MCF 10A (cell line): Measurements from ENCODE around the gene CXCL6. TPM values are rescaled to one million over a fixed set of nuclear protein-coding genes. Genes with fewer than 3 reads are reported as not detected.

Experiments used
- BruUV-seq: library from RNA; stranded (reverse); fragments of 400-500 nt; replicated peaks from 2 replicates; lab custom pipeline; 2021; lab: Mats Ljungman, UMichigan
- CTCF ChIA-PET: fragments of 300-600 bp; sonication (Branson Sonifier 250); formaldehyde crosslinking; extraction: SDS; loops from one replicate; lab custom pipeline; 2021; ENCODE audit warnings: antibody characterized with exemption, inconsistent platforms; lab: Yijun Ruan, JAX
- POLR2A ChIA-PET: fragments of 300-600, 350-650 bp; sonication (Branson Sonifier 250); formaldehyde crosslinking; extraction: SDS; loops from one replicate; lab custom pipeline; 2020; ENCODE audit warnings: antibody characterized with exemption, inconsistent platforms; lab: Yijun Ruan, JAX
- DNase-seq: peaks from one replicate; pipeline ENCODE4 v3.0.0-alpha.2; 2018; ENCODE audit not compliant: unreplicated experiment
- H3K27ac Mint-ChIP-seq: one replicate; pipeline ENCODE4 v1.8.0; 2022; ENCODE audit warnings: mild to moderate bottlenecking, low read depth, mixed read lengths; ENCODE audit not compliant: unreplicated experiment
- H3K27me3 Mint-ChIP-seq: one replicate; pipeline ENCODE4 v1.8.0; 2022; ENCODE audit warnings: mixed read lengths; ENCODE audit not compliant: insufficient read depth, unreplicated experiment
- H3K36me3 Mint-ChIP-seq: one replicate; pipeline ENCODE4 v1.8.0; 2022; ENCODE audit warnings: mild to moderate bottlenecking, moderate library complexity, mixed read lengths; ENCODE audit not compliant: insufficient read depth, unreplicated experiment
- H3K4me1 Mint-ChIP-seq: one replicate; pipeline ENCODE4 v1.8.0; 2022; ENCODE audit warnings: mixed read lengths; ENCODE audit not compliant: insufficient read depth, unreplicated experiment
- H3K4me3 Mint-ChIP-seq: one replicate; pipeline ENCODE4 v1.8.0; 2022; ENCODE audit warnings: mild to moderate bottlenecking, moderate library complexity, mixed read lengths; ENCODE audit not compliant: unreplicated experiment
- H3K9me3 Mint-ChIP-seq: one replicate; pipeline ENCODE4 v1.8.0; 2022; ENCODE audit warnings: mixed read lengths; ENCODE audit not compliant: unreplicated experiment
- intact Hi-C: fragments of 100-400 bp; cut with micrococcal nuclease; formaldehyde crosslinking; loops from 2 replicates; pipeline ENCODE4 v1.14.1; 2022
- total RNA-seq: library from RNA; stranded (reverse); gene quantifications from 2 replicates; pipeline ENCODE4 v1.2.3, GENCODE V29; 2022
- TF ChIP-seq, protein P1 (sequence below): fragments of 200-600 bp; IDR thresholded peaks from one replicate; pipeline ENCODE4 v1.8.0; 2022; ENCODE audit warnings: antibody characterized with exemption, mild to moderate bottlenecking; ENCODE audit not compliant: unreplicated experiment

CXCL6 gene
- total RNA-seq, 1 experiment from 2014 or later, result not detected

- peaks cover 10% of the 10 kb centered on the region for H3K36me3 Mint-ChIP-seq
- intact Hi-C loops, result loop anchor here (1.0 to 5.0 kb wide), 4 partner anchors 136 to 447 kb away; no protein-coding TSS in a partner anchor
- TF ChIP-seq, protein P1, sequence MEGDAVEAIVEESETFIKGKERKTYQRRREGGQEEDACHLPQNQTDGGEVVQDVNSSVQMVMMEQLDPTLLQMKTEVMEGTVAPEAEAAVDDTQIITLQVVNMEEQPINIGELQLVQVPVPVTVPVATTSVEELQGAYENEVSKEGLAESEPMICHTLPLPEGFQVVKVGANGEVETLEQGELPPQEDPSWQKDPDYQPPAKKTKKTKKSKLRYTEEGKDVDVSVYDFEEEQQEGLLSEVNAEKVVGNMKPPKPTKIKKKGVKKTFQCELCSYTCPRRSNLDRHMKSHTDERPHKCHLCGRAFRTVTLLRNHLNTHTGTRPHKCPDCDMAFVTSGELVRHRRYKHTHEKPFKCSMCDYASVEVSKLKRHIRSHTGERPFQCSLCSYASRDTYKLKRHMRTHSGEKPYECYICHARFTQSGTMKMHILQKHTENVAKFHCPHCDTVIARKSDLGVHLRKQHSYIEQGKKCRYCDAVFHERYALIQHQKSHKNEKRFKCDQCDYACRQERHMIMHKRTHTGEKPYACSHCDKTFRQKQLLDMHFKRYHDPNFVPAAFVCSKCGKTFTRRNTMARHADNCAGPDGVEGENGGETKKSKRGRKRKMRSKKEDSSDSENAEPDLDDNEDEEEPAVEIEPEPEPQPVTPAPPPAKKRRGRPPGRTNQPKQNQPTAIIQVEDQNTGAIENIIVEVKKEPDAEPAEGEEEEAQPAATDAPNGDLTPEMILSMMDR, result no peak
- no peak overlapping the region for H3K27ac Mint-ChIP-seq
- BruUV-seq, result no TSS peak
- peaks cover 30% of the 10 kb centered on the region for H3K4me1 Mint-ChIP-seq
- no peaks in the 10 kb centered on the region for H3K27me3 Mint-ChIP-seq
- peak; percentile 71 for DNase-seq
- ChIA-PET POLR2A (interaction anchor here (0.7 to 6.7 kb wide), 18 partner anchors 21 to 444 kb away, joined by 3 to 61 read pairs (median 4); partner anchors contain the start of genes CXCL2 and CXCL8), CTCF (interaction anchor here (0.5 to 7.9 kb wide), 50 partner anchors 10 to 553 kb away, joined by 3 to 183 read pairs (median 4); partner anchors contain the start of genes CXCL8 and PF4V1)
- H3K4me3 Mint-ChIP-seq, result no peak overlapping the region
- H3K9me3 Mint-ChIP-seq, result no peaks in the 10 kb centered on the region
These were observed 28.5 kb downstream of the CXCL6 start for GRCh38 chr4:73864961-73865360.

DNA sequence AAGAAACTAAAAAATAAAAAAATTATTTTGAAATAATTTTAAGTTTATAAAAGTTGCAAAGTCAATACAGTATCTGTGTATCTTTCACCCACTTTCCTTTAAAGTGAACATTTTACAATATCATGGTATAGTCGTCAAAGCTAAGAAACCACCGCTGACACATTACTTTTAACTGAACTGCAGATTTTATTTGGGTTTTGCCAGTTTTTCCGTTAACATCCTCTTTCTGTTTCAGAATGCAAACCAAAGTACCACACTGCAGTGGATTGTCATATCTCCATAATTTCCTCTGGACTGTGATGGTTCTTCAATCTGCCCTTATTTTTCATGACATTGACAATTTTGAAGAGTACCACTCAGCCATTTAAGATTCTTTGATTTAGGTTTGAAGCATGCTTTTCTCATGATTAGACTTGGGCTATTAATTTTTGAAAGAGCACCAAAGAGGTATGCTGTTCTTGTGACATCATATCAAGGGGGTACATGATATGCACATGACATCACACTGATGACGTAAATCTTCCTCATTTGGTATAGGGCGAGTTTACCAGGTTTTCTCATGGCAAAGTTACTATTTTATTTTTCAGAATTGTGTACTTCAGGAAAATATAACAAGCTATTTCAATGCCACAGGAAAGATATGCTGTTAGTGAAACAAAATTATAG, 29.1 kb downstream of the CXCL6 start:
- no peaks in the 10 kb centered on the region for H3K27me3 Mint-ChIP-seq
- POLR2A ChIA-PET, result interaction anchor here (0.6 to 6.7 kb wide), 27 partner anchors 9 to 607 kb away, joined by 3 to 61 read pairs (median 4); partner anchors contain the start of genes ANKRD17, CXCL2, CXCL3 and CXCL8
- H3K36me3 Mint-ChIP-seq, result peaks cover 16% of the 10 kb centered on the region
- peaks cover 30% of the 10 kb centered on the region for H3K4me1 Mint-ChIP-seq
- TF ChIP-seq, protein P1, result no peak
- CTCF ChIA-PET, result interaction anchor here (0.6 to 7.9 kb wide), 26 partner anchors 11 to 551 kb away, joined by 3 to 183 read pairs (median 6); partner anchors contain the start of genes CXCL2, CXCL3 and PF4V1
- intact Hi-C loops, result loop anchor here (5.0 kb wide), 2 partner anchors 247 to 447 kb away; no protein-coding TSS in a partner anchor
- no peak for DNase-seq
- no peaks in the 10 kb centered on the region for H3K9me3 Mint-ChIP-seq
- no peak overlapping the region for H3K4me3 Mint-ChIP-seq
- H3K27ac Mint-ChIP-seq, result no peak overlapping the region
- no TSS peak for BruUV-seq

GRCh38 chr4:73866246-73866645, 29.8 kb downstream of the CXCL6 start:
- ChIA-PET POLR2A (interaction anchor here (0.6 to 6.7 kb wide), 25 partner anchors 9 to 607 kb away, joined by 3 to 61 read pairs (median 4); partner anchors contain the start of genes ANKRD17, CXCL2, CXCL3 and CXCL8), CTCF (interaction anchor here (0.6 to 7.9 kb wide), 13 partner anchors 11 to 438 kb away, joined by 3 to 183 read pairs (median 4); partner anchors contain the start of genes CXCL2, CXCL3 and PF4V1)
- Mint-ChIP-seq H3K4me3 (no peak overlapping the region), H3K4me1 (peaks cover 30% of the 10 kb centered on the region), H3K9me3 (no peaks in the 10 kb centered on the region), H3K36me3 (peaks cover 23% of the 10 kb centered on the region), H3K27ac (no peak overlapping the region), H3K27me3 (no peaks in the 10 kb centered on the region)
- no peak for DNase-seq
- intact Hi-C loops, result loop anchor here (5.0 kb wide), 2 partner anchors 246 to 446 kb away; no protein-coding TSS in a partner anchor
- BruUV-seq, result no TSS peak
- TF ChIP-seq, protein P1, result no peak

- H3K9me3 Mint-ChIP-seq, result no peaks in the 10 kb centered on the region
- peak overlapping the region; percentile 92 for H3K27ac Mint-ChIP-seq
- CTCF ChIA-PET, result interaction anchor here (0.7 to 7.9 kb wide), 28 partner anchors 8 to 318 kb away, joined by 3 to 183 read pairs (median 5); partner anchors contain the start of genes CXCL2 and CXCL3
- BruUV-seq, result no TSS peak
- H3K4me3 Mint-ChIP-seq, result peak overlapping the region; percentile 95
- TF ChIP-seq, protein P1, result peak; percentile 41
- H3K36me3 Mint-ChIP-seq, result peaks cover 35% of the 10 kb centered on the region
- peak; percentile 85 for DNase-seq
- no peaks in the 10 kb centered on the region for H3K27me3 Mint-ChIP-seq
- peaks cover 34% of the 10 kb centered on the region for H3K4me1 Mint-ChIP-seq
- intact Hi-C loops, result loop anchor here (1.0 to 5.0 kb wide), 7 partner anchors 50 to 445 kb away; no protein-coding TSS in a partner anchor
- POLR2A ChIA-PET, result interaction anchor here (0.6 to 6.7 kb wide), 30 partner anchors 9 to 625 kb away, joined by 3 to 61 read pairs (median 4); partner anchors contain the start of genes CXCL2 and CXCL3
These were observed 31.3 kb downstream of the CXCL6 start for GRCh38 chr4:73867783-73868182.
